Measurements from ENCODE around the gene BTNL2. TPM values are rescaled to one million over a fixed set of nuclear protein-coding genes. Genes with fewer than 3 reads are reported as not detected.

Gene BTNL2
- polyA plus RNA-seq, 2 of the 4 experiments (the other 2 are of a cell fraction), result not detected

GRCh38 chr6:32444433-32444832 is 37.5 kb upstream of the BTNL2 start (continued):
- no peak for TF ChIP-seq HDAC2 (IDR thresholded peaks at IDR 0.05)

GRCh38 chr6:32442977-32443552 is 36.1 kb upstream of the BTNL2 start:
- ChIA-PET POLR2A (no interaction called here), CTCF (interaction anchor here (1.5 kb wide), 1 partner anchor 19 kb away, joined by 4 read pairs; no protein-coding TSS in a partner anchor)
- Histone ChIP-seq H3K4me3 (no peak overlapping the region), H3K4me2 (no peak overlapping the region), H3K9me3 (no peaks in the 10 kb centered on the region), H3K4me1 (no peaks in the 10 kb centered on the region), H3K27ac (no peak overlapping the region)
- no peak for TF ChIP-seq HOXB13 (CRISPR knock-in tag; IDR thresholded peaks at IDR 0.05; ENCODE audit: low read depth)
- TF ChIP-seq MAZ (IDR thresholded peaks at IDR 0.05; ENCODE audit: borderline replicate concordance, low read depth, low read length), result no peak
- no peak for TF ChIP-seq CBX8 (IDR thresholded peaks at IDR 0.05)
- TF ChIP-seq BCL3 (IDR thresholded peaks at IDR 0.05), result no peak
- no peak for FAIRE-seq
- no peak for ATAC-seq
- 7% methylated on average over 8 of the region's 8 CpGs for WGBS (ENCODE audit: missing lambda C conversion rate)
- no peak for DNase-seq (ENCODE audit: low read depth in 1 of 2, low spot score in 1 of 2)

GRCh38 chr6:32442243-32442667 is 35.3 kb upstream of the BTNL2 start:
- Histone ChIP-seq H3K4me3 (no peak overlapping the region), H3K27ac (no peak overlapping the region), H3K4me2 (no peak overlapping the region), H3K4me1 (no peaks in the 10 kb centered on the region), H3K9me3 (no peaks in the 10 kb centered on the region)
- FAIRE-seq, result no peak
- 39% methylated on average over 7 of the region's 7 CpGs for WGBS (ENCODE audit: missing lambda C conversion rate)
- ChIA-PET POLR2A (no interaction called here), CTCF (interaction anchor here (1.0 to 1.5 kb wide), 3 partner anchors 10 to 258 kb away, joined by 4 read pairs; no protein-coding TSS in a partner anchor)
- ATAC-seq, result no peak
- TF ChIP-seq RAD21 (conservative IDR thresholded peaks at IDR 0.05 in 1 of 2, IDR thresholded peaks at IDR 0.05 in 1 of 2) (no peak), POLR2A (IDR thresholded peaks at IDR 0.05; ENCODE audit: low read length) (no peak), ZSCAN20 (CRISPR knock-in tag; IDR thresholded peaks at IDR 0.05) (no peak), RNF2 (IDR thresholded peaks at IDR 0.05; ENCODE audit: borderline replicate concordance, low read depth) (no peak), MAX (IDR thresholded peaks at IDR 0.05) (no peak), PHF8 (IDR thresholded peaks at IDR 0.05; ENCODE audit: borderline replicate concordance, low read depth) (no peak), ZFP36 (IDR thresholded peaks at IDR 0.05; ENCODE audit: borderline replicate concordance, partially characterized antibody) (no peak), NPAS2 (CRISPR knock-in tag; IDR thresholded peaks at IDR 0.05; ENCODE audit: borderline replicate concordance) (no peak), ESRRA (IDR thresholded peaks at IDR 0.05; ENCODE audit: borderline replicate concordance, low read length) (no peak), REST (IDR thresholded peaks at IDR 0.05) (no peak), HOXB13 (CRISPR knock-in tag; IDR thresholded peaks at IDR 0.05; ENCODE audit: low read depth) (no peak), CEBPB (IDR thresholded peaks at IDR 0.05) (no peak), FOSB (CRISPR knock-in tag; IDR thresholded peaks at IDR 0.05) (no peak), SREBF2 (IDR thresholded peaks at IDR 0.05) (no peak), KDM5A (IDR thresholded peaks at IDR 0.05) (no peak), SMC3 (IDR thresholded peaks at IDR 0.05) (no peak)
- no peak for DNase-seq (ENCODE audit: low read depth in 1 of 2, low spot score in 1 of 2)

Data from A549 (cell line).